Stimulated activated naive B cell treated with anti-CD40 and anti-IgM and Interleukin-4, amounts not matched to agents 10 μg/mL and 1 μg/mL and 100 μg/mL, for 72 hours (primary cell): ENCODE data around the gene PPARD.

Experiments
- ATAC-seq, 2 donors: fragments of 150-1000 bp; cut with Tn5 transposase; replicated peaks; 2 replicates each; pipeline ENCODE4 v1.10.0; 2021; ENCODE audit warnings: moderate library complexity in 1 of 2
- DNase-seq: peaks from one replicate; pipeline ENCODE4 v3.0.0; 2021
- H3K27ac Mint-ChIP-seq: one replicate; pipeline ENCODE4 v1.8.0; 2022; ENCODE audit warnings: mild to moderate bottlenecking, mixed read lengths
- H3K27me3 Mint-ChIP-seq, 2 donors: one replicate each; pipeline ENCODE4 v1.8.0; 2022; ENCODE audit warnings: mixed read lengths in 2 of 2
- H3K36me3 Mint-ChIP-seq, 2 donors: one replicate each; pipeline ENCODE4 v1.8.0; 2022; ENCODE audit warnings: mixed read lengths in 2 of 2, mild to moderate bottlenecking in 1 of 2
- H3K4me1 Mint-ChIP-seq, 2 donors: one replicate each; pipeline ENCODE4 v1.8.0; 2022; ENCODE audit warnings: mixed read lengths in 2 of 2, mild to moderate bottlenecking in 1 of 2
- H3K4me3 Mint-ChIP-seq, 2 donors: one replicate each; pipeline ENCODE4 v1.8.0; 2022; ENCODE audit warnings: mild to moderate bottlenecking in 2 of 2, mixed read lengths in 2 of 2, moderate library complexity in 1 of 2
- H3K9me3 Mint-ChIP-seq, 2 donors: one replicate each; pipeline ENCODE4 v1.8.0; 2022; ENCODE audit warnings: mixed read lengths in 2 of 2, mild to moderate bottlenecking in 1 of 2

Gene PPARD

DNA sequence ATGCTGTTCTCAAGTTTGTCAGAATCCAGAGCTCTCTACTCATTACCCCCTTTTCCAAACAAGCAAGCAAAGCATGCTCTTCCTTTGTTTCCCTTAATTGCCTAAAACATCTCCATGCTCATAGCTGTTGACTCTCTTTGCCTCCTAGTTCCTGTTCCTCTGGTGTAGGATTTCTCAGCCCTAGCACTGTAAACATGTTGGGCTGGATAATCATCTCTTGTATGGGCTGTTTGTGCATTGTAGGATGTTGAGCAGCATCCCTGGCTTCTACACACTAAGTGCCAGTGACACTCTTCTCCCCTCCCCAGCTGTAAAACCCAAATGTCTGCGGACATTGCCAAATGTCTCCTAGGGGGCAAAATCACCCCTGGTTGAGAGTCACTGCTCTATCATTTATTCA is 14.0 kb downstream of the PPARD start:
- ATAC-seq (no peak), DNase-seq (no peak)
- Mint-ChIP-seq H3K9me3 (no peaks in the 10 kb centered on the region), H3K4me1 (peaks cover 30 to 48% of the 10 kb centered on the region in 2 donors), H3K4me3 (no peak overlapping the region), H3K36me3 (peaks cover 29 to 70% of the 10 kb centered on the region in 2 donors), H3K27ac (no peak overlapping the region), H3K27me3 (no peaks in the 10 kb centered on the region)

DNA sequence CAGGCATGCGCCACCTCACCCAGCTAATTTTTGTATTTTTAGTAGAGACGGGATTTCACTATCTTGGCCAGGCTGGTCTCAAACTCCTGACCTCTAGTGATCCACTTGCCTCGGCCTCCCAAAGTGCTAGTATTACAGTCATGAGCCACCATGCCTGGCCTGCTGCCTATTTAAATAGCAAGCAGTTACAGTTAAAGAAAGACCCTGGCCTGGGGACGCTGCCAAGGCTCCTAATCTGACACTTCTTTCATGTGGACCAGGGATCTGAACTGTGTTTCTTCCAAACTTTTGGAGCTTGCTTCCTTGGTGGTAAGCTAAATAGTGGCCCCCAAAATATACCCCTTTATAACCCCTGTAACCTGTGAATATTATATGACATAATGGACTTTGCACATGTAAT is 15.3 kb downstream of the PPARD start:
- Mint-ChIP-seq H3K4me3 (no peak overlapping the region), H3K27me3 (no peaks in the 10 kb centered on the region), H3K9me3 (no peaks in the 10 kb centered on the region), H3K27ac (no peak overlapping the region), H3K36me3 (peaks cover 29 to 61% of the 10 kb centered on the region in 2 donors), H3K4me1 (peaks cover 37 to 59% of the 10 kb centered on the region in 2 donors)
- DNase-seq (no peak), ATAC-seq (no peak)

DNA sequence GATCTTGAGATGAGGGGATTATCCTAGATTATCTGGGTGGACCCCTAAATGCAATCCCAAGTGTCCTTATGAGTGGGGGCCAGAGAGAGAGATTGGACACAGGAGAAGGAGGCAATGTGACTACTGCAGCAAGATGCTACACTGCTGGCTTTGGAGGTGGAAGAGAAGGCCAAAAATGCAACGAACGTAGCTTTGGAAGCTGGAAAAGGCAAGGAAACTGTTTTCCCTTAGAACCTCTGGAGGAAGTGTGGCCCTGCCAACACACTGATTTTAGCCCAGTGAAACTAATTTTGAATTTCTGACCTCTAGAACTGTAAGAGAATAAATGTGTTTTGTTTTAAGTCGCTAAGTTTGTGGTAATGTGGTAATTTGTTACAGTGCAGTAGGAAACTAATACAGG is 15.7 kb downstream of the PPARD start:
- peaks cover 40 to 63% of the 10 kb centered on the region in 2 donors for H3K4me1 Mint-ChIP-seq
- no peak overlapping the region for H3K4me3 Mint-ChIP-seq
- H3K36me3 Mint-ChIP-seq, result peaks cover 25 to 59% of the 10 kb centered on the region in 2 donors
- DNase-seq (no peak), ATAC-seq (no peak)
- no peaks in the 10 kb centered on the region for H3K9me3 Mint-ChIP-seq
- no peaks in the 10 kb centered on the region for H3K27me3 Mint-ChIP-seq
- no peak overlapping the region for H3K27ac Mint-ChIP-seq

DNA sequence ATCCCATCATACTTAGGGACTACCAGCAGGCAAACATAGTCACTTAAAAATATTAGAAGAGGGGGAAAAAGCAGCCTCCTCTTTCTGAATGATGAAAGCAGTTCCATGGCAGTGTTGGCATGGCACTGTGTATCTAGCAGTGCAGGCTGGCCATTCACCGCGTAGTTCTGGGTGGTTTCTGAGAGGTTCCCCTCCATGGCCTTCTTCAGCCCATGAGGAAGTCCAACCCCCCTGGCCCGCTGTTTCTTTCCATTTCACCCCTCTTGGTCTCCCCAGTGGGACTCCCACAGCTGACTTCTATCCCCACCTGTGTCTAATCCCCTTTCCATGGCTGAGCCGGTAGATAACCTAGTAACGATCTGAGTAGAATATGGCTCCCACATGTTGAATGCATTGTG is 17.0 kb downstream of the PPARD start:
- peaks cover 25 to 59% of the 10 kb centered on the region in 2 donors for H3K36me3 Mint-ChIP-seq
- DNase-seq (no peak), ATAC-seq (no peak)
- no peak overlapping the region for H3K27ac Mint-ChIP-seq
- H3K27me3 Mint-ChIP-seq, result no peaks in the 10 kb centered on the region
- H3K9me3 Mint-ChIP-seq, result no peaks in the 10 kb centered on the region
- no peak overlapping the region for H3K4me3 Mint-ChIP-seq
- peaks cover 43 to 68% of the 10 kb centered on the region in 2 donors for H3K4me1 Mint-ChIP-seq

DNA sequence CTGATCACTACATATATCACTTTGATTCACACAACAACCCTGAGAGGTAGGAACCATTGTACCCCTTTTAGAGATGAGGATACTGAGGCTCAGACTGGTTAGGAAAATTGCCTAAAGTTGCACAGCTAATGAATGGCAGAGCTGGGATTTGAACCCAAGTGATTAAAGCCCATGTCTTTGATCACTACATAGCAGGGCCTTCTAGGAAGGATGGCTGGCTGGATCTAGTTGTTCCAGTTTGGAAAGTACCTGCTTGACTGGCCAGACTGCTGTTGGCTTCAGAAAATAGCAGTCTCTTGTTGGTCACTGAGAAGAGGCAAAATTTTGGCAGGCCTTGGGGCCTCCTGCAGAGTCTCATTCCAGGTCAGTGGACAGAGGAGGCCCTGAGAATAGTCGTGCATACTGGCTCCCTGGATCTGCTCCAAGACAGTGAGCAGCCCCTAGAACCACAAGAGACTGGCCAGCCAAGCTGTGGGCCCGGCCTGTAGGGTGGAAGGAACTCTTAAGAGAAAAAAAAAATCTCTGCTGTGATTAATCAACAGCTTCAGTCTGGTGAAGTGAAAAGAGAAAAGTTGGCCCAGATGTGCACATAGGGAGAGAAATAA is 17.5 kb downstream of the PPARD start:
- no peak for DNase-seq
- H3K27ac Mint-ChIP-seq, result no peak overlapping the region

DNA sequence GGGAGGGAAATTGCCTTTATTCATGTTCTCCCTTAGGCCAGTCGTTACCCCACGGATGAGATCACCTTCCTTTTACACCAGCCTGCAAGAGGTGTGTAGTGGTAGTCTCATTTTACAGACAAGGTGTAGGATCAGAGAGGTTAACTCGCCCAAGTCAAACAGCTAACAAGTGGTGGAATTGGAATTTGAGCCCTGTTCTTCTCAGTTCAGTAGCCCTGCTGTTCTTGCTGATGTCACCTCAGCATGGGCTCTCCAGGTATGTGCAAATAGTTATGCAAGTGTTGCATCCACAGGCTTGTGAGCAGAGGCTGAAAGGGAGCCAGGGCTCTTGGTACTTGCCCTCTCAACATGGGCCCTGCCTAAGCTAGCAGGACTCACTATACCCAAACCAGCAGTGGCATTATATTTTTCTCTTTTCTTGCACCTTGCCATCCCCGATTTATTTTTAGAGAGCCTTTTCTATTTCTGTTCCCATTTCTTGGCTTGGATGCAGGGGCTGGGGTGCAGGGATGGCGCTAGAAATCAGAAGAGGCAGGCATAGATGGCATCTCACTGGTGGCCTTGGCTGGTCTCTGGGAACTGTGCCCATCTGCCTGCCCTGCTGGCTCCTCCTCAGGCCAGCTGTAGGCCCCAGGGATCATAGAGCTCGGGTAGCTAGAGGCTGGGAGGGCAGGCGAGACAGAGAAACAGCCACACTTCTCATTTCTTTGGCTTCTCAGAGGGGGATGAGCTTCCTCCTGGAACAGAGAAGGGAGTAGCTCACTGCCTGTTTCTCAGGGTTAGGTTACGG is 18.2 kb downstream of the PPARD start:
- H3K36me3 Mint-ChIP-seq, result peaks cover 26 to 49% of the 10 kb centered on the region in 2 donors
- H3K4me3 Mint-ChIP-seq, result no peak overlapping the region
- H3K27ac Mint-ChIP-seq, result no peak overlapping the region
- H3K9me3 Mint-ChIP-seq, result no peaks in the 10 kb centered on the region
- ATAC-seq, result no peak
- no peaks in the 10 kb centered on the region for H3K27me3 Mint-ChIP-seq
- H3K4me1 Mint-ChIP-seq, result peaks cover 43 to 68% of the 10 kb centered on the region in 2 donors
- no peak for DNase-seq

More for the DNA sequence above, 17.5 kb downstream of the PPARD start:
- Mint-ChIP-seq H3K27me3 (no peaks in the 10 kb centered on the region), H3K9me3 (no peaks in the 10 kb centered on the region), H3K4me1 (peaks cover 43 to 67% of the 10 kb centered on the region in 2 donors), H3K4me3 (no peak overlapping the region), H3K36me3 (peaks cover 25 to 54% of the 10 kb centered on the region in 2 donors)
- ATAC-seq, result no peak

DNA sequence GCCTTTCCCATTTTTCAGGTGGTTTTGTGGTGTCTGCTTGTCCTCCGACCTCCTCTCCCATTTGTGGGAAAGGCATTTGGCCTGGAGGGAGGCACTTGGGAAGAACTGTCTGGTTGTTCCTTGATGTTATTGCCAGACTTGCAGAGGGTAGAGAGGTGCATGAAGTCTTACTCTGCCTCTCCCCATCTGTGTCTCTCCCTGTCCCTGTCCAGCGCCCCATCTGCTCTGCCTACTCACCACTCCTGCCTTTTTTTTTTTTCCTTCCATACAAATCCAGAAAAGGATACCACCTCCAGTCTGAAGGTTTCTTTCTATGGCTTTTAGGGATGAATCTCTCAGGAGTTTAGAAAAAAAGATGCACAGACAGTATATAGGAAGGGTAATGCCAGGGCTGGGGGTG is 19.8 kb downstream of the PPARD start:
- no peak overlapping the region for H3K27ac Mint-ChIP-seq
- H3K4me1 Mint-ChIP-seq, result peaks cover 48 to 73% of the 10 kb centered on the region in 2 donors

DNA sequence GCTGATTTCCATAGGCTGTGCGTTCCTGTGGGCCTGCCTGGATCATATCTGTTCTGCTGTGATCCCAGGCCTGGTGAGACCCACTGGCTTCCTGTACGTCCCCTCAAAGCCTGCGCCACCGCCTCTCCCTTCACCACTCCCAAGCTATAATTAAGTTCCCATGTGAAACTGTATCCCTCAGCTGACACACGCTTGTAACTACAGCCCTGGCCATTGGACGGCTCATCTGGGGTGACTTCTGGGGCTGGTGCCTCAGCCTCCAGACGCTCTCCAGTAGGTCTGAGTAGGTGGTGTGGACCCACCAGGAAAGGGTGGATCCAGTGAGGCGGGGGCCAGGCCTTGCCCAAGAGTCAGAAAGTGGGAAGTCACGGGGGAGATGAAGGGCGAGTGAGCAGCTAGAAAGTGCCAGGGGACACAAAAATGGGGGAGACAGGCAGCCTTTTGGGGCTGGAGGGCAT is 21.0 kb downstream of the PPARD start:
- ATAC-seq, result no peak
- no peaks in the 10 kb centered on the region for H3K9me3 Mint-ChIP-seq
- H3K4me3 Mint-ChIP-seq, result no peak overlapping the region
- no peak for DNase-seq
- no peaks in the 10 kb centered on the region for H3K27me3 Mint-ChIP-seq
- peaks cover 51 to 77% of the 10 kb centered on the region in 2 donors for H3K4me1 Mint-ChIP-seq
- H3K27ac Mint-ChIP-seq, result no peak overlapping the region
- peaks cover 24 to 43% of the 10 kb centered on the region in 2 donors for H3K36me3 Mint-ChIP-seq

More for the DNA sequence above, 19.8 kb downstream of the PPARD start:
- Mint-ChIP-seq H3K9me3 (no peaks in the 10 kb centered on the region), H3K27me3 (no peaks in the 10 kb centered on the region), H3K36me3 (peaks cover 28 to 49% of the 10 kb centered on the region in 2 donors), H3K4me3 (no peak overlapping the region)
- ATAC-seq, result no peak
- no peak for DNase-seq

DNA sequence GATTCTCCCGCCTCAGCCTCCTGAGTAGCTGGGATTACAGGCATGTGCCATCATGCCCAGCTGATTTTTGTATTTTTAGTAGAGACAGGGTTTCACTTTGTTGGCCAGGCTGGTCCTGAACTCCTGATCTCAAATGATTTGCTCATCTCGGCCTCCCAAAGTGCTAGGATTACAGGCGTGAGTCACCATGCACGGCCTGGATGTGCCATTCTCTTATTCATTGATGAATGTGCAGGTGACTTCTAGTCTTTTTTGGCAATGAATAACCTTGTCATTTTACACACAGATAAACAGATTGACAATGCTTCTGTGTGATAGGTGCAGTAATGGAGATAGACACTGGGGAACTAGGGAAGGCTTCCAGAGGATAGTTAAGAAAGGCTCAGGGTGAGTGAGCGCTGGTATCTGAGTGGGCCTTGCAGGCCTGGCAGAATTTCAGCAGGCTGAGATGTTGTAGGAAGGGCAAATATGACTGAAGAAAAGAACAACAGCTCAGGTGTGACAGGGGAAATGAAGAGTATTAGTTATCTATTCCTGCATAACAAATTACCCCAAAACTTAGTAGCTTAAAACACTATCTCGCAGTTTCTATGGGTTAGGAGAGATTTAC is 23.3 kb downstream of the PPARD start:
- Mint-ChIP-seq H3K4me1 (peaks cover 52 to 81% of the 10 kb centered on the region in 2 donors), H3K27me3 (no peaks in the 10 kb centered on the region), H3K27ac (no peak overlapping the region), H3K9me3 (no peaks in the 10 kb centered on the region), H3K36me3 (peaks cover 16 to 26% of the 10 kb centered on the region in 2 donors), H3K4me3 (no peak overlapping the region)
- ATAC-seq, result no peak
- no peak for DNase-seq

DNA sequence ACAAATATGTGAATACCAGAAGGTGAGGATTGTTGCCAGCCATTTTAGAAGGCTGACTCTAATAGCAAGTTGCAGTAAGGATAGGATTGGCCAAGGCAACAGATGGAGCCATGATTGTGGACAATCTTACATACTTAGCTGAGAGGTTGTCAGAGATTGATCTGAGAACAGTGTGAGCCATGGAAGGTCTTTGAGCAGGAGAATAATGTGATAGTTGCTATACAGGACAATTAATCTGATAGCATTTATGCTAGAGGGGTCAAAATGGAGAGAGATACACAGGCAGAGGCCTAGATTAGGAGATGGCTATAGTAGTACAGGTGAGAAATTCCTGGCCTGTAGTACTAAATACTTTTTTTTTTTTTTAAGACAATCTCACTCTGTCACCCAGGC is 23.8 kb downstream of the PPARD start:
- Mint-ChIP-seq H3K36me3 (peaks cover 16 to 23% of the 10 kb centered on the region in 2 donors), H3K4me3 (no peak overlapping the region), H3K27ac (no peak overlapping the region), H3K27me3 (no peaks in the 10 kb centered on the region), H3K4me1 (peaks cover 52 to 81% of the 10 kb centered on the region in 2 donors), H3K9me3 (no peaks in the 10 kb centered on the region)
- ATAC-seq (no peak), DNase-seq (no peak)

DNA sequence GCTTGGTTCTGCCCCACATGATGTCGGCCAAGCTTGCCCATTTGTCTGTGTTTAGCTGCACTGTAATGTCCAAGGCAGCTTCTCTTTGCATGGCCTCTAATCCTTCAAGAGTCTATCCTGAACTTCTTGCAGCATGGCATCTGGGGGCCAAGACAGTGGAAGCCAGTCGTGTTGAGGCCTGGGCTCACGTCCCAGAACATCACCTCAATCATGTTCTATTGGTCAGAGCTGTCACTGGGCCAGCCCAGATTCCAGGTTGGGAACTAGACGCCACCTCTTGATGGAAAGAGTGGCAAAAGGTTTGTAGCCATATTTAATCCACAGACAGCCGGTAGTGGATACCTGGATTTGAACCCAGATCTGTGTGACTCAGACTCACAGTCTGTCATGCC is 25.3 kb downstream of the PPARD start:
- H3K27me3 Mint-ChIP-seq, result no peaks in the 10 kb centered on the region
- peaks cover 12 to 20% of the 10 kb centered on the region in 2 donors for H3K36me3 Mint-ChIP-seq
- H3K4me1 Mint-ChIP-seq, result peaks cover 53 to 76% of the 10 kb centered on the region in 2 donors
- no peak overlapping the region for H3K4me3 Mint-ChIP-seq
- ATAC-seq (no peak), DNase-seq (no peak)
- no peaks in the 10 kb centered on the region for H3K9me3 Mint-ChIP-seq
- H3K27ac Mint-ChIP-seq, result no peak overlapping the region

DNA sequence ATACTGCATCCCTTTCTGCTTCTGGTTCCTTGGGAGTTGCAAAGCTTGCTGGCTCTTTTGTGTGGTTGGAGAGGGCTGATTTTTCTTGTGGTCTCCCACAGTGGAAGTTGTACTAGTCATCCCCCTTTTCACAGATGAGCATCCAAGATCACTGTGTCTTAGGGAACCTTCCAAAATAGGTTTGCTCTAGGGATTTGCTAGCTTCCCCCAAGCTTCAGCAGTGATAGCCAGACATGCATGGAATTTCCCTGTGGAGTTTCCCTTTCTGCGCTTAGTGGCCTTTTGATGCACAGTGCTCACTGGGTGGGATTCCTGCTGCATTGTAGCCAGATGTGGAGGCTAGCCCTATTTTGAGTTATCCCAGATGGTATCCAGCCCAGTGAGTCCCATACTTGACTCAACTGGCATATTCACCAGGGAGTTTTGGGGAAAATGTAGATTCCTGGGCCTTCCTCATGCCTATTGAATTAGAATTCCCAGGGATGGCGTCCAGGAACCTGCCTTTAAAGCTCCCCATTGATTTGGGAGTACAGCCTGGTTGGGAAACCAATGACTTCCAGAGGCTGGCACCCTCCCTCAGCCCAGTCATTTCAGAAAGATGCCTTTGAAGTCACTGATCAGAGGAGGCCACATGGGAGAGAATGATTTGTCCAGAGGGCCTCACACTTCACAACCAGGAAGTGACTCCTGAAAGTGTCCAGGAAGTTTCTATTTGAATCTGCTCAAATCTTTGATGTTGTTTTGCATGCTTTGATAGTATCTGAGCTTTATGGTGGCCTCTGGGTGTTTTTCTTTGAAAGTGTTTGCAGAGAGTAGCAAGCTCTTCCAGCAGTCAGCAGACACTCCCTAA is 25.9 kb downstream of the PPARD start:
- Mint-ChIP-seq H3K9me3 (no peaks in the 10 kb centered on the region), H3K4me1 (peaks cover 50 to 70% of the 10 kb centered on the region in 2 donors)

DNA sequence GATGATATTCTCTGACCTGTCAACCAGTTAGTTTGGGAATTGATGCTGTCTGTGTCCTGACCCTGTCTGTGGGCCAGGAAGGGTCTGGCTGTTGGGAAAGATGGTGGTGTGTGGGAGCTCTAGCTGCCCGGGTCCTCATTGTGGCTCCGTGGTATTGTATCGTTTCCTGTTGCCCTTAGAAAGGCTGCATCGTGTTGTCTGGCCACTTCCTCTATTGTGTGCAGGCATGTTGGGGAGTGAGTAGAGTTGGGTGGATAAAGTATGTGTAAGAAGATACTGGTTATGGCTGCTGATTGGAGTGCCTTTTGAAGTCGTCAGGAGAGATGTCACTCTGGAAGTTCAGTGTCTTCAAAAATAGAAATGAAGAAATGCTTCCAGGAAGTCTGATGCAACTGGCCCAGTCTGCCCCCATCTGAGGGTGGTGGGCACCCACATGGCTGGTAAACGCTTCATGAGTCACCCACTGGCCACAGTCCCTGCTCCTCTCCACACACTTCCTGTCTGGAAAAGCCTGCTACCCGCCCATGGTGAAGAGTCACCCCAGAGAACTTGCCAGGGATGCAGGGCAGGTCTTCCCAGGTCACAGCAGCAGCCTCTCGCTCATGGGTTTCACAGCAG is 27.9 kb downstream of the PPARD start:
- ATAC-seq (peak; percentile 84 to 91), DNase-seq (peak; percentile 39)
- Mint-ChIP-seq H3K27me3 (no peaks in the 10 kb centered on the region), H3K9me3 (no peaks in the 10 kb centered on the region), H3K36me3 (peaks cover 15 to 17% of the 10 kb centered on the region in 2 donors), H3K4me1 (peaks cover 50 to 77% of the 10 kb centered on the region in 2 donors), H3K4me3 (peak overlapping the region; percentile 65 to 66), H3K27ac (peak overlapping the region; percentile 91)

More for the DNA sequence above, 25.9 kb downstream of the PPARD start:
- peak overlapping the region; percentile 80 for H3K27ac Mint-ChIP-seq
- H3K4me3 Mint-ChIP-seq, result no peak overlapping the region
- H3K27me3 Mint-ChIP-seq, result no peaks in the 10 kb centered on the region
- peaks cover 12 to 17% of the 10 kb centered on the region in 2 donors for H3K36me3 Mint-ChIP-seq
- ATAC-seq, result peak; percentile 44 to 53
- DNase-seq, result peak; percentile 16
